DMS153 treated with DMSO at 0.1 percent for 48 hours (cell line): Measurements from ENCODE around the gene KCTD14.
"Not testable (repeated sequence)": the region's sequence is repeated elsewhere in the genome, so short reads cannot be mapped to it uniquely, and the experiment has no call there.

Experiments
- DNase-seq: peaks from one replicate; lab custom pipeline; 2025; ENCODE audit not compliant: unreplicated experiment; lab: John Stamatoyannopoulos, UW

KCTD14 gene

GRCh38 chr11:78048561-78048960 lies 25.5 kb upstream of the KCTD14 start:
- DNase-seq: no peak

DNA sequence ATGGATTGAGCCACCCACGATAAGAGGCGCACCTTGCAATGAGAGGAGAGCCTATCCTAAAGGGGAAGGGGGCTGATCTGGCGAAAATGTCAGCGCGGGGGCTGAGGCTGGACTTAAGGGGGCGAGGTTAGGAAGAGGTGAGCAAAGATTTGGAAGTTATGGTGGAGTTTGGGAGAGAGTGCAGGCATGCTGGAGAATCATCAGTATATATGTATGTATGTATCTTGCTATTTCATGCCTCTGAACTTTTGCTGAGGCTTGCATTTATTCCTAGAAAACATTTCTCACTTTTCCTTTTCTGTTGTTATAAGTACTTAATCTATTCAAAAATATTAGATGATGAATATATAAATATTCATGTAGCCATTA lies 23.4 kb upstream of the KCTD14 start:
- no peak for DNase-seq

DNA sequence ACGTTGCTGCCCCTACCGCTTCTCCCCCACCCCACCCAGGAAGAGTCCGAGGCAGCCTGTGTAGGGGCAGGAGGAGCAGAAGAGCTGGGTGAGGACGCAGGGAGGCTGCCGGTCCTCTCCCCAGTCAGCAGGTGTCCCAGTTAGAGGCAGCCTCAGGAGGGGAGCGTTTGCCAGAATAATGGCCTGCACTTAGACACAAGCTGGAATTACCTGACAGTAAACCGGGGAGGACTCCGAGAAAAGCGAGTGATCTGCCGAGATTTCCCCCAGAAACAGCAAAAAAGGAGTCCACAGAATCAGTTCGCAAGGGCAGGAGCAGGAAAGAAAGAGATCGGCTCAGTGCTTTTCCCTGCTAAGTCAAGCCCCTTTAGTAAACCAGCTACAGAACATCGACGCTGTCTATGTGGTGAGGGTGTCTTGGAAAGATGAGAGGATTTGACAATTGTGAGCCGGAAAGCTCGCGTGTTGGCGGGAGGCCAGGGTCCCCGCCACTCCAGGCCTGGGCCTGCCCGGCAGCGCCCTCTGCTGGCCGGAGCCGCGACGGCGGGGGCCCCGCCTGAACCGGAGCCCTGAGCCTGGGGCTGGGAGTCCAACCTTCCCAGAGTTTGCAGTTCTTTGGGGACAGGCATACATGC lies 22.9 kb upstream of the KCTD14 start:
- peak; percentile 72 for DNase-seq

DNA sequence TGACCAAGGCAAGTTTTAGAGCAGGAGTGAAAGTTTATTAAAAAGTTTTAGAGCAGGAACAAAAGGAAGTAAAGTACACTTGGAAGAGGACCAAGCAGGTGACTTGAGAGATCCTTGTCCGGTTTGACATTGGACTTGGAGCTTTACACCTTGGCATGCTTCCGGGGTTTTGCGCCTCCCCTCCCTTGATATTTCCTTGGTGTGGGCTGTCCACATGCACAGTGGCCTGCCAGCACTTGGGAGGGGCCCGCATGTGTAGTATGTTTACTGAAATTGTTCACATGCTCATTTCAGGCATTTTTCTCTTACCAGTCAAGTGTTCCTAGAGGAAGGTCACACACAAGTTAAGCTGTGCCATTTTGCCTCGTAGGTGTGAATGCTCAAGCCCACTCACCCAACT lies 21.6 kb upstream of the KCTD14 start:
- DNase-seq: no peak

- no peak for DNase-seq
Measured at GRCh38 chr11:78041843-78042440, 18.9 kb upstream of the KCTD14 start.

DNA sequence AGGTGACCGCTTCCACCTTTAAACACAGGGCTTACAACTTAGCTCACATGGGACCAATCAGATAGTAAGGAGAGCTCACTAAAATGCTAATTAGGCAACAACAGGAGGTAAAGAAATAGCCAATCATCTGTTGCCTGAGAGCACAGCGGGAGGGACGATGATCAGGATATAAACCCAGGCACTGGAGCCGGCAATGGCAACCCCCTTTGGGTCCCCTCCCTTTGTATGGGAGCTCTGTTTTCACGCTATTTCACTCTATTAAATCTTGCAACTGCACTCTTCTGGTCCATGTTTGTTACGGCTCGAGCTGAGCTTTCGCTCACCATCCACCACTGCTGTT lies 18.3 kb upstream of the KCTD14 start:
- DNase-seq: not testable (repeated sequence)

DNA sequence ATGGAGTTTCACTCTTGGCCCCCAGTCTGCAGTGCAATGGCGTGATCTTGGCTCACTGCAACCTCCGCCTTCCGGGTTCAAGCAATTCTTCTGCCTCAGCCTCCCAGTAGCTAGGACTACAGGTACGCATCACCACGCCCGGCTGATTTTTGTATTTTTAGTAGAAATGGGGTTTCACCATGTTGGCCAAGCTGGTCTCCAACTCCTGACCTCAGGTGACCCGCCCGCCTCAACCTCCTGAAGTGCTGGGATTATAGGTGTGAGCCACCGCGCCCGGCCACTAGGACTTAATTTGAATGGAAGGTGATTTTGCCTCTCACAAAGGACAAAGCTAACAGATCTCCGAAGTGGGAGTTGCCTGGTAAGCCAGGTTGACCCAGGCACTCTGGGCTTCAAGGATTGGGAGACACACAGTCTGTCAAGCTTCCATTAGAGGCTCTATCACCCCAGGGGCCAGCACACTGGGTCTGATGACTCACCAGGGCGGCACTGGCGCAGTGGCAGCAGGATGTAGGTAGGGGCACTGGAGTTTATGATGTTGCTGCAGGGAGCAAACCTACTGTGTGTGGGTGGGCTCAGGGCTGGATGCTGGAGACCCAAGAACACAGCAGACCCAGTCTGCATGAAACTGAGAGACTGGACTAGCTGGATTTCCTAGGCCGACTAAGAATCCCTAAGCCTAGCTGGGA lies 17.8 kb upstream of the KCTD14 start:
- DNase-seq: peak; percentile 11

DNA sequence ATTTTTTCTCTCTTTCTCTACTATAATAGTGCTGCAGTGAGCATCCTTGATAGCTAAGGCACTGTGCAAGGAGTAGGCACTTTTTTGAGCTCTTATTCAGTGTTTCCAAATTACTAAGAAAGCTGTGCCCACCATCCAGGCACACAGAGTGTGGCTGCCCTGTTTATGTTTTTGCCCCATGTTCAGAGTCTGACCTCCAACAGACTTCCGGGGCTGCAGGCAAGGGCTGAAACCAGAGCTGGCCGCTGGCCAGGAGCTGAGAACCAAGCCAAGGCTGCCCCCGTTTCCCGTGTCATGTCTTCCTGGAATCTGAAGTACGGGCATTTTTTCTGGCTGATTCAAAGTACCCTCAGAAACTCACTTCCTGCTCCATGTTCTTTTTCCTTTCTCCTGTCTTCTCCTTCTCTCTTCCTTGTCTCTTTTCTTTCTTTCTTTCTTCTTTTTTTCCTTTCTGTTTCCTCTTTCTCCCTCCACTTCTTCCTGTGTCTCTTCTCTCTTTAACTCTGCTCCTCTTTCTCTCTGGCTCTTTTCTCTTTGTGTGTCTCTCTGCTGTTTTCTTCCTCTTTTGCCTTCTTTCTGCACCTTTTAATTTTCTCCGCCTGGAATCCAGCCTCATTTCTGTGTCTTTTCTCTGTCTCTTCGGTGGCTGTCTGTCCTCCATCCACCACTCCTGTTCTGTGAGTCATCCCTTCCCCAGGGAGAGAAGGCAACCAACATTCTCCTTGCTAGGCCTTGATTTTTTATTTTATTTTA lies 17.0 kb upstream of the KCTD14 start:
- peak; percentile 84 for DNase-seq

DNA sequence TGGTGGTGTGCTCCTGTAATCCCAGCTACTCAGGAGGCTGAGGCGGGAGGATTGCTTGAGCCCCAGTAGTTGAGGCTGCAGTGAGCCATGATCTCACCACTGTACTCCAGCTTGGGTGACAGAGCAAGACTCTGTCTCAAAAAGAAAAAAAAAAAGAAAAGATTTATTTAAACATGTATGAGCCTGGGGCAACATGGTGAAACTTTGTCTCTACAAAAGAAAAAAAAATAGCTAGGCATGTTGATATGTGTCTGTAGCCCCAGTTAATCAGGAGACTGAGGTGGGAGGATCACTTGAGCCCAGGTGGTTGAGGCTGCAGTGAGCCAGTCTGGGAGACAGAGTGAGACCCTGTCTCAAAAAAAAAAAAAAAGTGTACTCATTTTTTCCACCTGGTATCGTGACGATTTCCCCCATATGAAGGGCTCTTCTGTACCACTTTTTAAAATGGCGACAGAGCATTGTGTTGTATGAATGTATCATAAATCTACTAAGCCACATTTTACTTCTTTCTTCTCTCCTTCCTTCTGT lies 16.4 kb upstream of the KCTD14 start:
- no peak for DNase-seq

DNA sequence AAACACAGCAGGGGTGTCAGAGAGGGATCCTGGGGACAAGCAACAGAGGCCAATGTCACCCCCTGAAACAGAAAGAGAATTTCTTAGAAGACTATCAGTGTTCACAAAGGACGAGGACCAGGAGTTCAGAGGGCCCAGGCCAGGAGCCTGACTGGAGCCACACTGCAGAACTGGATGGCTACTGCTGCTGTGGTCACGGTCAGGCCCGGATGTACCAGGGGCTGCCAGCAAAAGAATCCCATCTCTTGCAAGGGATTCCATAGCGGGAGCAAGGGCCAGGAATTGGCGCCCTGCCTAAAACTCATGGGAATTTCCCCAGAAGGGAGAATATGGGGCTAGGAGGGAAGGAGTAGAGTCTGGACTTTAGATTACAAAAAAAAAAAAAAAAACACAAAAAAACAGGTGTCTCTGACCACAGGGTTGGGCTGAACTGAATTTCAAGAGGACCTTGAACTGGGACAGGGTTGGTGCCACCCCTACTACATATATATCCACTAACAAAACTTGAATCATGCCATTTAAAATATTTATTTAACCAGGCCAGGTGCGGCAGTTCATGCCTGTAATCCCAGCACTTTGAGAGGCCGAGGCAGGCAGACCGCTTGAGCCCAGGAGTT lies 15.7 kb upstream of the KCTD14 start:
- DNase-seq: no peak

DNA sequence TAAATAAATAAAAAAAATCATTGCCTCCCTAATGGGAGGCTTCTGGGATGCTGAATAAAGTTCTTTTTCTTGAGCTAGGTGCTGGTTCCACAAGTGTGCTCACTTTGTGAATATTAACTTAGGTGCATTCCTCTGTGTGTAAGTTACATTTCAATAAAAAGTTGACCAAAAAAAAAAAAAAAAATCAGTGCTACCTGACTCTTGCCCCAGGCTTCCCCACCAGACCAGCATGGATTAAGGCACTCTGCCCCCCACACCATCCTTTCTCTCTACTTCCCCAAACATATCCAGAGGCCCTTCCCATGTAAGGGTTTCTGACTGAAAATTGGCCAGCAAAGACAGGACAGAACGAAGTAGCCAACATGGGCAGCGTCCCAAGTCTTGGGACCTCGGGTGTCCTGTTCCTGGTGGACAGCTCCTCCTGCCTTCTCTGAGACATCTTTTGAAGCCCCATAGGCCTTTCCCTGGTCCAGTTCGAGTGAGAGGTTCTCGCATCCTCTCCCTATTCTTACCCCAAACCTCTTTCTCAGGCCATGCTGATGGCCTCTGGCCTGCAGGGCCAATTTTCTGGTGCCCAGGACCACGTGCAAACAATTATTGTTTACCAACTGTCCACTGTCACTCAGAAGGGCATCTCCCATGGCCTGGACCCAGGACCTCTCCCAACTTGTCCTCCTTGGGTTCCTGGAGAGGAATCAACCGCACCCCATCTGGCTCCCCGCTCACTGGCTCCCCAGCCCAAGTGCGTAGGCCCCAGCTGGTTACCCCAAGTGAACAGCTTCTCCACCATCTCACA lies 14.9 kb upstream of the KCTD14 start:
- no peak for DNase-seq

DNA sequence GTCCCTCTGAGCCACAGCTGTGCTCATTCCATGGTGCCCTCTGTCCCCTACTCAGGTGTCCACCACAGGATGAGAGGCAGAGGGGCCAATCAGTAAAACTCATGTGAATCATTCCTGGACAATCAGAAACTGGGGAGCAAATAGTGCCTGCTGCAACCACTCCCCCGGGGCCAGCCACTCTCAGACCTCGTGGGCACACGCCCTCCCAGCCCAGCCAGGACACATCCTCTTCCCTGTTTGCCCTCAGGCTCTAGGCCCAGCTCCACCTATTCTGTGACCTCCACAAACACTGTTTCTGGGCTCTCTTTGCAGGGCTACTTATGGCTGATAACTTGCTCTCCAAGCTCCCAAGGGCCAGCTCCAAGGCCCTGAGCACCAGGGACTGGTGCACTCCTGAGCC lies 14.0 kb upstream of the KCTD14 start:
- DNase-seq: no peak

DNA sequence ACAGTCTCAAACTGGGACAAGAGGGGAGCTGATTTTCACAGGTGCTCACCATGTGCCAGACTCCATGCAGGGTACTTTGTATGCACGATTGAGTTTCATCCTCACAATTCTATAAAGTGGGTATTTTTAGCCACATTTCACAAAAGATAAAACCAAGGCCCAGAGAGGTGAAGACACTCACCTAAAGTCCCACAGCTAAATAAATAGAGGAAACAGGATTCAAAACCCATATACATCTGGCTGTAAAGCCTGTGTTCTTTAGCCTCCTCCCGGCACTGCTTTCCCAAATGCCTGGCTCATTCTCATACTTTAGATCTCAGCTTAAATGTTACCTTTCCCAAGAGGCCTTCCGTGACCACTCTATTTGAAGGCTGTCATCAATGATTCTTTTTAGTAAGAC lies 13.2 kb upstream of the KCTD14 start:
- no peak for DNase-seq

- DNase-seq: no peak
Measured at GRCh38 chr11:78034623-78035022, 11.5 kb upstream of the KCTD14 start.

DNA sequence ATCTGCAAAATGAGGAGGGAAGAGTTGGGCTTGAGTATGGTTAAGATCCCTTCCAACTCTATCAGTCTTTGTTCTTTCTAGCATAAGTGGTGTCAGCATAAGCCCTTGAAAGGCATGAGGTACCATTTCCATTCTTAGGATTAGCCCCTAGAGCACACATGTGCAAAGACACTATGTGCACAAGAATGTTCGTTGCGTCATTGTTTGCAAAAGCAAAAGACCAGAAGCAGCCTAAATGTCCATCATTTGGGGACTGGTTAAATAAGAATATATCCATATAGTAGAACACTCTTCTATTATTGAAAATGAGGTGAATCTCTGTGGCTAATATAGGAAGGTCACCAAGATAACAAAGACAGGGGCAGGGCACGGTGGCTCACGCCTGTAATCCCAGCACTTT lies 10.0 kb upstream of the KCTD14 start:
- no peak for DNase-seq

- DNase-seq: no peak
Measured at GRCh38 chr11:78032090-78032489, 9.0 kb upstream of the KCTD14 start.

DNA sequence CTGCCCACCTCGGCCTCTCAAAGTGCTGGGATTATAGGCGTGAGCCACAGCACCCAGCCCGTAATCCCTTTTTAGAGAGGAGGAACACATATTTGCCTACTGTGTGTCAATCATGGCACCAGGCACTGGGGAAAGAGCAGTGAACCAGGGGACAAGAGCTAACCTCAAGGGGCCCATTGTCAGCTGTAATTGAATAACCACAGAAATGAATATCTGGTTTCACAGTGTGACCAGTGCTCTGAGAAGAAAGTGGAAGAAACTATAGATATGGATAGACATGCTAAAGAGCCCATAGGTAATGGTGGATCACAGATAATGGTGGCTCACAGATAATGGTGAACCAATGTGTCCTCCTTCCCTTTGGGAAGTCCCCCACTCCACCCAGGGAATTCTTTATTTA lies 8.6 kb upstream of the KCTD14 start:
- peak; percentile 30 for DNase-seq

- peak; percentile 93 for DNase-seq
Measured at GRCh38 chr11:78030429-78031325, 7.6 kb upstream of the KCTD14 start.

- DNase-seq: not testable (repeated sequence)
Measured at GRCh38 chr11:78028423-78028822, 5.3 kb upstream of the KCTD14 start.

DNA sequence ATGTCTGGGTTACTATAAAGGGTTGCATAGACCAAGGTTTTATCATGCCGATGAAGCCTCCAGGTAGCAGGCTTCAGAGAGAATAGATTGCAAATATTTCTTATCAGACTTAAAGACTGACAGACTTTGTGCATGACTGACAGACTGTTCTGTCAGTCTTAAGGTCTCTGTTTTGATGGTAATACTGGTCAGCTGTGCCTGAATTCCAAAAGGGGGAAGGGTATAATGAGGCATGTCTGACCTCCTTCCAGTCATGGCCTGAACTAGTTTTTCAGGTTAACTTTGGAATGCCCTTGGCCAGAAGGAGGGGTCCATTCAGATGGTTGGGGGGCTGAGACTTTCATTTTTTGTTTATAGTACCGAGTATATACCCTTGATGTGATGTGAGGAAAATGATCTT lies 4.7 kb upstream of the KCTD14 start:
- DNase-seq: no peak
